Activated CD4-positive, CD25-positive, alpha-beta regulatory T cell treated with anti-CD3 and anti-CD28 coated beads, Interleukin-2, amount 50 U/mL, for 16 hours (primary cell): Measurements from ENCODE around the gene MYBPHL.
A peak's percentile ranks its signal among the peaks of the same experiment; 100 is the strongest.

Experiments
- DNase-seq: peaks from one replicate; pipeline ENCODE4 v3.0.0-alpha.2; 2020; ENCODE audit warnings: low read depth, low spot score

The MYBPHL gene

GRCh38 chr1:109281680-109282496 is 24.9 kb downstream of the MYBPHL start:
- DNase-seq = no peak

GRCh38 chr1:109280862-109281261 is 25.9 kb downstream of the MYBPHL start:
- DNase-seq = no peak

GRCh38 chr1:109279615-109280278 is 27.1 kb downstream of the MYBPHL start:
- DNase-seq = no peak

- DNase-seq = peak; percentile 21
Measured at GRCh38 chr1:109277434-109278204, 29.2 kb downstream of the MYBPHL start.

GRCh38 chr1:109275706-109276345 is 31.0 kb downstream of the MYBPHL start:
- DNase-seq = no peak

GRCh38 chr1:109274533-109275476 is 32.0 kb downstream of the MYBPHL start:
- DNase-seq = no peak

- DNase-seq = no peak
Measured at GRCh38 chr1:109273570-109274288, 33.1 kb downstream of the MYBPHL start.

GRCh38 chr1:109272831-109273547 is 33.8 kb downstream of the MYBPHL start:
- DNase-seq = no peak

GRCh38 chr1:109272021-109272799 is 34.6 kb downstream of the MYBPHL start:
- no peak for DNase-seq

- no peak for DNase-seq
Measured at GRCh38 chr1:109271458-109271857, 35.4 kb downstream of the MYBPHL start.

- DNase-seq = no peak
Measured at GRCh38 chr1:109270623-109271317, 36.0 kb downstream of the MYBPHL start.

GRCh38 chr1:109269981-109270622 is 36.7 kb downstream of the MYBPHL start:
- DNase-seq = no peak

- no peak for DNase-seq
Measured at GRCh38 chr1:109269212-109269980, 37.4 kb downstream of the MYBPHL start.

- DNase-seq = no peak
Measured at GRCh38 chr1:109268431-109269211, 38.2 kb downstream of the MYBPHL start.

- no peak for DNase-seq
Measured at GRCh38 chr1:109267743-109268300, 39.0 kb downstream of the MYBPHL start.

GRCh38 chr1:109266965-109267364 is 39.8 kb downstream of the MYBPHL start:
- DNase-seq = no peak
